ENCODE measurements around the gene CDH15. TPM values are rescaled to one million over a fixed set of nuclear protein-coding genes. Genes with fewer than 3 reads are reported as not detected.

Gene CDH15
- total and polyA plus RNA-seq, 2 donors (not counting 1 experiment from before 2014, with no cell fraction given), result not detected

DNA sequence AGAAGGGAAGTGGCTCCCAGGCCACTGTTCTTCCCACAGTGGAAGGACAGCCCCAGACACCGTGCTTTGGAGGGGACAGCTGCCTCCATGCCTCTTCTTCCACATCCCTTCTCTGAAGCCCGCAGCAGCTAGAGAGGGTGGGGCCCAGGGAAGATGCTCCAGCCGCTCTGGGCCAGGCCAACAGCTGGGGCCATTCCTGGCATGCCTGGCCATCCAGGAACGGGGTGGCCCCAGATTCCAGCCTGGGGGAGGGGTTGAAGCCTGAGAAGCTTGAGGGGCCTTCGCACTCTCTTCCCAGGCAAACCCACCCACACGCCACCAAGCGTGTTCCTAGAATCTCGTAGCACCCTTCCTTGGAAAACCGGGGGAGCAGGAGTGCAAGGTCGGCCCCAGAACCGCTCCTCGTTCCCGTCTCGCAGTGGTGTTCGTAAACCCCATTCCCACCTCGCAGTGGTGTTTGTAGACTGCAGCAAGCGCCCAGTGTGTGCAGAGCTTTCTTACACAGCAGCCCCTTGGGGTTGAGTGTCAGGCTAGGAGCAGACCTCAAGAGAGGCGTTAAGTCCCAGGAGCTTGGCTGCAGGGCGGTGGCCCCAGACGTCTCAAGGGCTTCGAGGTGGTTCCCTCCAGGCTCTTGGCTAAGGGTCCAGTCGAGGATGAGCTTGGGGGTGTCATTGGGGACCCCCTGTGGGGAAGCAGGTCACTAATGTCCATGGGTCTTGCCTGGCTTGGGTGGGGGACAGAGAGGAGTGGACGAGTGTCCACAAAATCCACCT lies 2.7 kb downstream of the CDH15 start:
- peaks cover 0 to 17% (median 7%) of the 10 kb centered on the region in 4 experiments for H3K27me3 ChIP-seq (replicated peaks in 1 of 4; ENCODE audit: control extremely low read depth in 1 of 4, control insufficient read depth in 3 of 4, insufficient read depth in 4 of 4, low read length in 3 of 4)
- DNase-seq (no peak), ATAC-seq (ENCODE audit: low read depth) (no peak)
- H3K4me2 ChIP-seq (replicated peaks; ENCODE audit: low read depth, low read length, poor library complexity, severe bottlenecking), result no peak overlapping the region
- H3K27me3 Mint-ChIP-seq, result no peaks in the 10 kb centered on the region
- H2AFZ ChIP-seq (ENCODE audit: insufficient read depth, low read depth, low read length, poor library complexity, severe bottlenecking), result no peak overlapping the region
- H4K20me1 ChIP-seq (ENCODE audit: control insufficient read depth, insufficient read depth, low read length, poor library complexity, severe bottlenecking), result peaks cover 17% of the 10 kb centered on the region
- no peak overlapping the region for H3K27ac ChIP-seq (ENCODE audit: low read length in 2 of 2)
- no peaks in the 10 kb centered on the region for H3K79me2 ChIP-seq (ENCODE audit: control insufficient read depth, insufficient read depth, low read length)
- POLR2A ChIA-PET, result no interaction called here
- H3K27ac Mint-ChIP-seq, result no peak overlapping the region
- intact Hi-C loops (cut with micrococcal nuclease), result no loop called here
- no peak overlapping the region for H3K4me3 ChIP-seq (ENCODE audit: control extremely low read depth in 1 of 5, extremely low read depth in 1 of 5, insufficient read depth in 1 of 5, low read depth in 2 of 5, low read length in 4 of 5)
- H3K4me1 ChIP-seq (ENCODE audit: control insufficient read depth in 2 of 2, insufficient read depth in 2 of 2, low read length in 2 of 2), result peaks cover 19 to 28% of the 10 kb centered on the region in 2 donors
- no peaks in the 10 kb centered on the region for H3K9me3 Mint-ChIP-seq (ENCODE audit: insufficient read depth)
- TF ChIP-seq EZH2 (IDR thresholded peaks at IDR 0.05; ENCODE audit: borderline replicate concordance, insufficient read depth, low read depth, low read length, poor library complexity, severe bottlenecking), result no peak
- TF ChIP-seq, protein P1, sequence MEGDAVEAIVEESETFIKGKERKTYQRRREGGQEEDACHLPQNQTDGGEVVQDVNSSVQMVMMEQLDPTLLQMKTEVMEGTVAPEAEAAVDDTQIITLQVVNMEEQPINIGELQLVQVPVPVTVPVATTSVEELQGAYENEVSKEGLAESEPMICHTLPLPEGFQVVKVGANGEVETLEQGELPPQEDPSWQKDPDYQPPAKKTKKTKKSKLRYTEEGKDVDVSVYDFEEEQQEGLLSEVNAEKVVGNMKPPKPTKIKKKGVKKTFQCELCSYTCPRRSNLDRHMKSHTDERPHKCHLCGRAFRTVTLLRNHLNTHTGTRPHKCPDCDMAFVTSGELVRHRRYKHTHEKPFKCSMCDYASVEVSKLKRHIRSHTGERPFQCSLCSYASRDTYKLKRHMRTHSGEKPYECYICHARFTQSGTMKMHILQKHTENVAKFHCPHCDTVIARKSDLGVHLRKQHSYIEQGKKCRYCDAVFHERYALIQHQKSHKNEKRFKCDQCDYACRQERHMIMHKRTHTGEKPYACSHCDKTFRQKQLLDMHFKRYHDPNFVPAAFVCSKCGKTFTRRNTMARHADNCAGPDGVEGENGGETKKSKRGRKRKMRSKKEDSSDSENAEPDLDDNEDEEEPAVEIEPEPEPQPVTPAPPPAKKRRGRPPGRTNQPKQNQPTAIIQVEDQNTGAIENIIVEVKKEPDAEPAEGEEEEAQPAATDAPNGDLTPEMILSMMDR (IDR thresholded peaks at IDR 0.05), result no peak
- H3K9me3 ChIP-seq (ENCODE audit: control extremely low read depth in 1 of 3, control insufficient read depth in 2 of 3, insufficient read depth in 1 of 3, low read length in 2 of 3), result peaks cover 0 to 5% (median 0%) of the 10 kb centered on the region in 3 donors
- CTCF ChIA-PET, result interaction anchor here (1.0 kb wide), 1 partner anchor 434 kb away, joined by 3 read pairs; no protein-coding TSS in a partner anchor
- H3K9ac ChIP-seq (ENCODE audit: low read length), result no peak overlapping the region
- peaks cover 14% of the 10 kb centered on the region for H3K4me1 Mint-ChIP-seq
- H3K4me3 Mint-ChIP-seq, result no peak overlapping the region
- 74% methylated on average over 16 of the region's 23 CpGs for WGBS (ENCODE audit: insufficient coverage)
- no peaks in the 10 kb centered on the region for H3K36me3 ChIP-seq (replicated peaks in 1 of 2; ENCODE audit: control extremely low read depth in 1 of 2, control insufficient read depth in 1 of 2, extremely low read depth in 1 of 2, insufficient read depth in 2 of 2, low read length in 1 of 2)

DNA sequence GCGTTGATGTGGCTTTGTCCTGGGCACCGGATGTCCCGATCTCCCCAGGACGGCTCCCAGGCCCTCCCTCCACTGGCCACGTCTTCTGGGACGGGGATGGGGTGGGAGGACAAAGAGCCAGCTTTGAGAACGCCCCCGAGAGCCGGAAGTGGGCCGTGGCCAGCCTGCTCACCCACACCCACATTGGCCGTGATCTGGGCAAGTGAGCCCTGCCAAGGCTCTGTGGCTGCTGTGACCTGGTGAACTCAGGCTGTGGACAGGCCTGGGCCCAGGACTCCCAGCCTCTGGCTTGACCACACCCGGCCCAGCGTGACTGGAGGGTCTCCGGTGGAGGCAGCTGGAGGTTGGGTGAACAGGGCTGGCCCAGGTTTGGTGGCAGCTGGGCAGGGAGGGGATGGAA lies 3.3 kb downstream of the CDH15 start:
- 87% methylated on average over 12 of the region's 14 CpGs for WGBS (ENCODE audit: insufficient coverage)
- H3K9me3 ChIP-seq (ENCODE audit: control extremely low read depth in 1 of 3, control insufficient read depth in 2 of 3, insufficient read depth in 1 of 3, low read length in 2 of 3), result peaks cover 0 to 5% (median 0%) of the 10 kb centered on the region in 3 donors
- no peaks in the 10 kb centered on the region for H3K27me3 Mint-ChIP-seq
- no peak for ATAC-seq (ENCODE audit: low read depth)
- DNase-seq, result no peak
- intact Hi-C loops (cut with micrococcal nuclease), result no loop called here
- H3K4me3 Mint-ChIP-seq, result no peak overlapping the region
- H3K4me1 ChIP-seq (ENCODE audit: control insufficient read depth in 2 of 2, insufficient read depth in 2 of 2, low read length in 2 of 2), result peaks cover 16 to 25% of the 10 kb centered on the region in 2 donors
- H3K9ac ChIP-seq (ENCODE audit: low read length), result no peak overlapping the region
- CTCF ChIA-PET, result no interaction called here
- H3K36me3 ChIP-seq (replicated peaks in 1 of 2; ENCODE audit: control extremely low read depth in 1 of 2, control insufficient read depth in 1 of 2, extremely low read depth in 1 of 2, insufficient read depth in 2 of 2, low read length in 1 of 2), result no peaks in the 10 kb centered on the region
- no peak for TF ChIP-seq EZH2 (IDR thresholded peaks at IDR 0.05; ENCODE audit: borderline replicate concordance, insufficient read depth, low read depth, low read length, poor library complexity, severe bottlenecking)
- TF ChIP-seq, protein P1 (IDR thresholded peaks at IDR 0.05), result no peak
- H3K4me2 ChIP-seq (replicated peaks; ENCODE audit: low read depth, low read length, poor library complexity, severe bottlenecking), result no peak overlapping the region
- H2AFZ ChIP-seq (ENCODE audit: insufficient read depth, low read depth, low read length, poor library complexity, severe bottlenecking), result no peak overlapping the region
- H3K27ac Mint-ChIP-seq, result no peak overlapping the region
- H3K4me1 Mint-ChIP-seq, result peaks cover 14% of the 10 kb centered on the region
- peaks cover 0 to 13% (median 4%) of the 10 kb centered on the region in 4 experiments for H3K27me3 ChIP-seq (replicated peaks in 1 of 4; ENCODE audit: control extremely low read depth in 1 of 4, control insufficient read depth in 3 of 4, insufficient read depth in 4 of 4, low read length in 3 of 4)
- no peak overlapping the region for H3K27ac ChIP-seq (ENCODE audit: low read length in 2 of 2)
- peaks cover 11% of the 10 kb centered on the region for H4K20me1 ChIP-seq (ENCODE audit: control insufficient read depth, insufficient read depth, low read length, poor library complexity, severe bottlenecking)
- no peaks in the 10 kb centered on the region for H3K9me3 Mint-ChIP-seq (ENCODE audit: insufficient read depth)
- POLR2A ChIA-PET, result interaction anchor here (0.6 kb wide), 1 partner anchor 572 kb away, joined by 5 read pairs; no protein-coding TSS in a partner anchor
- no peaks in the 10 kb centered on the region for H3K79me2 ChIP-seq (ENCODE audit: control insufficient read depth, insufficient read depth, low read length)
- no peak overlapping the region for H3K4me3 ChIP-seq (ENCODE audit: control extremely low read depth in 1 of 5, extremely low read depth in 1 of 5, insufficient read depth in 1 of 5, low read depth in 2 of 5, low read length in 4 of 5)
